Measurements from ENCODE around the gene TSPAN10. TPM values are rescaled to one million over a fixed set of nuclear protein-coding genes. Genes with fewer than 3 reads are reported as not detected.

Gene TSPAN10
- total and polyA plus RNA-seq, 4 donors: 0.61 to 4.7 (median 1.1) TPM

- Histone ChIP-seq H3K27me3 (ENCODE audit: control insufficient read depth in 3 of 3, insufficient read depth in 3 of 3, low read length in 2 of 3) (peaks cover 0 to 7% (median 0%) of the 10 kb centered on the region in 3 donors), H3K9ac (ENCODE audit: insufficient read depth in 1 of 2, low read length in 2 of 2) (no peak overlapping the region), H3K4me3 (no peak overlapping the region), H3K27ac (ENCODE audit: low read depth in 1 of 2, low read length in 1 of 2) (no peak overlapping the region), H3K4me1 (ENCODE audit: control insufficient read depth in 5 of 5, insufficient read depth in 5 of 5, low read length in 5 of 5) (peaks cover 0 to 3% (median 0%) of the 10 kb centered on the region in 5 donors), H3K36me3 (ENCODE audit: control insufficient read depth in 4 of 4, insufficient read depth in 4 of 4, low read length in 4 of 4) (peaks cover 0 to 2% (median 0%) of the 10 kb centered on the region in 4 donors), H3K9me3 (ENCODE audit: control insufficient read depth in 4 of 4, insufficient read depth in 3 of 4, low read length in 3 of 4) (peaks cover 0 to 2% (median 0%) of the 10 kb centered on the region in 4 donors)
- ATAC-seq (ENCODE audit: insufficient read depth, low FRiP score) (no peak), DNase-seq (no peak)
- WGBS, 2 donors: 93 to 97% methylated on average over 17 of the region's 17 CpGs
- TF ChIP-seq CTCF (IDR thresholded peaks at IDR 0.05; ENCODE audit: control extremely low read depth, extremely low read depth): no peak
These were observed 5.0 kb downstream of the TSPAN10 start for GRCh38 chr17:81641825-81642489.

GRCh38 chr17:81644496-81644895 is 7.5 kb downstream of the TSPAN10 start:
- Histone ChIP-seq H3K4me1 (ENCODE audit: control insufficient read depth in 5 of 5, insufficient read depth in 5 of 5, low read length in 5 of 5) (peaks cover 0 to 2% (median 0%) of the 10 kb centered on the region in 5 donors), H3K9me3 (ENCODE audit: control insufficient read depth in 4 of 4, insufficient read depth in 3 of 4, low read length in 3 of 4) (peaks cover 0 to 10% (median 0%) of the 10 kb centered on the region in 4 donors), H3K36me3 (ENCODE audit: control insufficient read depth in 4 of 4, insufficient read depth in 4 of 4, low read length in 4 of 4) (peaks cover 0 to 9% (median 0%) of the 10 kb centered on the region in 4 donors), H3K27ac (ENCODE audit: low read depth in 1 of 2, low read length in 1 of 2) (no peak overlapping the region), H3K27me3 (ENCODE audit: control insufficient read depth in 3 of 3, insufficient read depth in 3 of 3, low read length in 2 of 3) (peaks cover 6 to 24% (median 14%) of the 10 kb centered on the region in 3 donors), H3K4me3 (no peak overlapping the region), H3K9ac (ENCODE audit: insufficient read depth in 1 of 2, low read length in 2 of 2) (no peak overlapping the region)
- DNase-seq (no peak), ATAC-seq (ENCODE audit: insufficient read depth, low FRiP score) (no peak)
- TF ChIP-seq CTCF (IDR thresholded peaks at IDR 0.05; ENCODE audit: control extremely low read depth, extremely low read depth): no peak
- WGBS, 2 donors: 95 to 98% methylated on average over 12 to 15 of the region's 15 CpGs

- peaks cover 6 to 27% (median 18%) of the 10 kb centered on the region in 3 donors for H3K27me3 ChIP-seq (ENCODE audit: control insufficient read depth in 3 of 3, insufficient read depth in 3 of 3, low read length in 2 of 3)
- peaks cover 0 to 11% (median 0%) of the 10 kb centered on the region in 4 donors for H3K9me3 ChIP-seq (ENCODE audit: control insufficient read depth in 4 of 4, insufficient read depth in 3 of 4, low read length in 3 of 4)
- peaks cover 0 to 9% (median 0%) of the 10 kb centered on the region in 4 donors for H3K36me3 ChIP-seq (ENCODE audit: control insufficient read depth in 4 of 4, insufficient read depth in 4 of 4, low read length in 4 of 4)
- H3K4me1 ChIP-seq (ENCODE audit: control insufficient read depth in 5 of 5, insufficient read depth in 5 of 5, low read length in 5 of 5): peaks cover 0 to 2% (median 0%) of the 10 kb centered on the region in 5 donors
- DNase-seq: no peak
- no peak for TF ChIP-seq CTCF (IDR thresholded peaks at IDR 0.05; ENCODE audit: control extremely low read depth, extremely low read depth)
- 85% methylated on average over 29 of the region's 29 CpGs for WGBS, 2 donors
- no peak overlapping the region for H3K4me3 ChIP-seq
- no peak for ATAC-seq (ENCODE audit: insufficient read depth, low FRiP score)
- H3K27ac ChIP-seq (ENCODE audit: low read depth in 1 of 2, low read length in 1 of 2): no peak overlapping the region
- H3K9ac ChIP-seq (ENCODE audit: insufficient read depth in 1 of 2, low read length in 2 of 2): no peak overlapping the region
These were observed 8.3 kb downstream of the TSPAN10 start for GRCh38 chr17:81644976-81645952.
